MM.1S (cell line): ENCODE data around the gene CA10.

ENCODE experiments used
- DNase-seq: peaks from one replicate; pipeline ENCODE4 v3.0.0-alpha.2; 2015
- H2AFZ ChIP-seq: fragments of 300-600 bp; sonication (generic); 2 replicates; pipeline ENCODE4 v1.6.0; 2016; ENCODE audit warnings: antibody characterized with exemption, low read length
- H3F3A ChIP-seq: fragments of 300-600 bp; sonication (generic); 2 replicates; pipeline ENCODE4 v1.6.1; 2016; ENCODE audit warnings: mild to moderate bottlenecking, antibody characterized with exemption, low read length, moderate library complexity, mixed read lengths; ENCODE audit not compliant: insufficient read depth
- H3K27ac ChIP-seq: fragments of 300-600 bp; sonication (generic); 2 replicates; pipeline ENCODE4 v1.5.1; 2016; ENCODE audit warnings: mild to moderate bottlenecking, low read length
- H3K27me3 ChIP-seq: fragments of 300-600 bp; sonication (generic); replicated peaks from 2 replicates; pipeline ENCODE4 v1.6.0; 2016; ENCODE audit warnings: low read length; ENCODE audit not compliant: insufficient read depth
- H3K36me3 ChIP-seq: fragments of 300-600 bp; sonication (generic); replicated peaks from 2 replicates; pipeline ENCODE4 v1.6.1; 2016; ENCODE audit warnings: mild to moderate bottlenecking, low read length, mixed read lengths; ENCODE audit not compliant: insufficient read depth
- H3K4me1 ChIP-seq: fragments of 300-600 bp; sonication (generic); 2 replicates; pipeline ENCODE4 v1.6.1; 2016; ENCODE audit warnings: low read length, mixed read lengths
- H3K4me2 ChIP-seq: fragments of 300-600 bp; sonication (generic); 2 replicates; pipeline ENCODE4 v1.6.0; 2016; ENCODE audit warnings: low read depth, low read length
- H3K4me3 ChIP-seq: fragments of 300-600 bp; sonication (generic); 2 replicates; pipeline ENCODE4 v1.5.1; 2016; ENCODE audit warnings: low read length, mixed read lengths
- H3K79me2 ChIP-seq: fragments of 300-600 bp; sonication (generic); 2 replicates; pipeline ENCODE4 v1.6.1; 2016; ENCODE audit warnings: mixed run types, low read length, mixed read lengths
- H3K9ac ChIP-seq: fragments of 300-600 bp; sonication (generic); 2 replicates; pipeline ENCODE4 v1.6.1; 2016; ENCODE audit warnings: low read length, mixed read lengths
- H3K9me2 ChIP-seq: fragments of 300-600 bp; sonication (generic); replicated peaks from 2 replicates; pipeline ENCODE4 v1.6.1; 2016; ENCODE audit warnings: mild to moderate bottlenecking, low read length, mixed read lengths; ENCODE audit not compliant: insufficient read depth
- H3K9me3 ChIP-seq: fragments of 300-600 bp; sonication (generic); replicated peaks from 2 replicates; pipeline ENCODE4 v1.6.1; 2016; ENCODE audit warnings: mild to moderate bottlenecking, low read length, mixed read lengths; ENCODE audit not compliant: insufficient read depth
- H4K20me1 ChIP-seq: fragments of 300-600 bp; sonication (generic); 2 replicates; pipeline ENCODE4 v1.6.1; 2016; ENCODE audit warnings: mild to moderate bottlenecking, low read length, moderate library complexity, mixed read lengths; ENCODE audit not compliant: insufficient read depth
- CTCF ChIP-seq: fragments of 300-600 bp; sonication (generic); IDR thresholded peaks from 2 replicates; pipeline ENCODE4 v1.5.1; 2016; ENCODE audit warnings: antibody characterized with exemption, low read length, mixed read lengths
- EZH2 ChIP-seq: fragments of 300-600 bp; sonication (generic); optimal IDR thresholded peaks from 2 replicates; pipeline ENCODE3; 2017; ENCODE audit warnings: low read depth, mild to moderate bottlenecking, antibody characterized with exemption, low read length, mixed read lengths
- EZH2phosphoT487 ChIP-seq: fragments of 300-600 bp; sonication (generic); IDR thresholded peaks from 2 replicates; pipeline ENCODE4 v1.6.1; 2018; ENCODE audit warnings: antibody characterized with exemption, low read length

Gene CA10

GRCh38 chr17:52106072-52106471, 52.4 kb downstream of the CA10 start:
- Histone ChIP-seq H3K9me3 (no peaks in the 10 kb centered on the region), H3K9ac (no peak overlapping the region), H2AFZ (no peak overlapping the region), H3K4me3 (no peak overlapping the region), H3K36me3 (no peaks in the 10 kb centered on the region), H3F3A (no peaks in the 10 kb centered on the region), H3K79me2 (no peaks in the 10 kb centered on the region), H3K9me2 (no peaks in the 10 kb centered on the region), H3K4me2 (no peak overlapping the region), H3K27me3 (no peaks in the 10 kb centered on the region), H3K4me1 (no peaks in the 10 kb centered on the region), H4K20me1 (no peaks in the 10 kb centered on the region), H3K27ac (no peak overlapping the region)
- no peak for DNase-seq
- TF ChIP-seq EZH2phosphoT487: no peak
- no peak for TF ChIP-seq EZH2
- no peak for TF ChIP-seq CTCF

GRCh38 chr17:52105591-52105990, 52.9 kb downstream of the CA10 start:
- DNase-seq: no peak

GRCh38 chr17:52096056-52096455, 62.5 kb downstream of the CA10 start:
- no peaks in the 10 kb centered on the region for H4K20me1 ChIP-seq
- no peak overlapping the region for H3K4me3 ChIP-seq
- TF ChIP-seq CTCF: no peak
- TF ChIP-seq EZH2phosphoT487: no peak
- no peak for TF ChIP-seq EZH2
- H3K4me1 ChIP-seq: no peaks in the 10 kb centered on the region
- H2AFZ ChIP-seq: no peak overlapping the region
- no peaks in the 10 kb centered on the region for H3F3A ChIP-seq
- no peaks in the 10 kb centered on the region for H3K79me2 ChIP-seq
- no peaks in the 10 kb centered on the region for H3K27me3 ChIP-seq
- H3K36me3 ChIP-seq: no peaks in the 10 kb centered on the region
- H3K9me3 ChIP-seq: no peaks in the 10 kb centered on the region
- H3K9me2 ChIP-seq: no peaks in the 10 kb centered on the region
- H3K4me2 ChIP-seq: no peak overlapping the region
- no peak overlapping the region for H3K27ac ChIP-seq
- no peak overlapping the region for H3K9ac ChIP-seq
- DNase-seq: no peak

More at GRCh38 chr17:52105591-52105990, 52.9 kb downstream of the CA10 start:
- TF ChIP-seq CTCF (no peak), EZH2 (no peak), EZH2phosphoT487 (no peak)
- Histone ChIP-seq H2AFZ (no peak overlapping the region), H3K9me2 (no peaks in the 10 kb centered on the region), H3F3A (no peaks in the 10 kb centered on the region), H3K79me2 (no peaks in the 10 kb centered on the region), H3K27me3 (no peaks in the 10 kb centered on the region), H3K9me3 (no peaks in the 10 kb centered on the region), H3K36me3 (no peaks in the 10 kb centered on the region), H3K4me3 (no peak overlapping the region), H3K27ac (no peak overlapping the region), H3K4me2 (no peak overlapping the region), H3K4me1 (no peaks in the 10 kb centered on the region), H3K9ac (no peak overlapping the region), H4K20me1 (no peaks in the 10 kb centered on the region)
